Smooth muscle cell (in vitro differentiated cells): Measurements from ENCODE around the gene ATF1. TPM values are rescaled to one million over a fixed set of nuclear protein-coding genes. Genes with fewer than 3 reads are reported as not detected.
"Not testable (repeated sequence)": the region's sequence is repeated elsewhere in the genome, so short reads cannot be mapped to it uniquely, and the experiment has no call there.

Source experiments
- DNase-seq: peaks from one replicate; lab custom pipeline; 2025; ENCODE audit not compliant: unreplicated experiment; lab: John Stamatoyannopoulos, UW
- H2AFZ ChIP-seq: fragments of 200-600 bp; sonication (generic); 2 replicates; pipeline ENCODE4 v1.6.0; 2016; ENCODE audit warnings: antibody characterized with exemption, low read depth, mild to moderate bottlenecking
- H3F3A ChIP-seq: fragments of 200-600 bp; sonication (generic); 2 replicates; pipeline ENCODE4 v1.6.0; 2017; ENCODE audit warnings: antibody characterized with exemption, low read depth
- H3K27ac ChIP-seq: fragments of 200-600 bp; sonication (generic); 2 replicates; pipeline ENCODE4 v1.5.1; 2016; ENCODE audit warnings: low read depth, mild to moderate bottlenecking
- H3K27me3 ChIP-seq: fragments of 200-600 bp; sonication (generic); 2 replicates; pipeline ENCODE4 v1.6.1; 2016; ENCODE audit warnings: low read depth, mild to moderate bottlenecking
- H3K36me3 ChIP-seq: fragments of 200-600 bp; sonication (generic); 2 replicates; pipeline ENCODE4 v1.5.1; 2016; ENCODE audit warnings: low read depth
- H3K4me1 ChIP-seq: fragments of 200-600 bp; sonication (generic); 2 replicates; pipeline ENCODE4 v1.5.1; 2016; ENCODE audit warnings: low read depth
- H3K4me2 ChIP-seq: fragments of 200-600 bp; sonication (generic); 2 replicates; pipeline ENCODE4 v1.6.0; 2016; ENCODE audit warnings: mild to moderate bottlenecking
- H3K4me3 ChIP-seq: fragments of 200-600 bp; sonication (generic); 2 replicates; pipeline ENCODE4 v1.5.1; 2016; ENCODE audit warnings: mild to moderate bottlenecking
- H3K79me2 ChIP-seq: fragments of 200-600 bp; sonication (generic); 2 replicates; pipeline ENCODE4 v1.6.0; 2016; ENCODE audit warnings: low read depth, mild to moderate bottlenecking
- H3K9ac ChIP-seq: fragments of 200-600 bp; sonication (generic); 2 replicates; pipeline ENCODE4 v1.6.0; 2016; ENCODE audit warnings: low read depth
- H3K9me3 ChIP-seq: fragments of 200-600 bp; sonication (generic); replicated peaks from 2 replicates; pipeline ENCODE4 v1.5.1; 2016; ENCODE audit warnings: low read depth
- H4K20me1 ChIP-seq: fragments of 200-600 bp; sonication (generic); 2 replicates; pipeline ENCODE4 v1.6.0; 2016; ENCODE audit warnings: low read depth
- CTCF ChIP-seq: fragments of 200-600 bp; sonication (generic); IDR thresholded peaks from 2 replicates; pipeline ENCODE4 v1.5.1; 2017; ENCODE audit warnings: borderline replicate concordance, mild to moderate bottlenecking, antibody characterized with exemption; ENCODE audit not compliant: insufficient read depth, poor library complexity, severe bottlenecking
- WGBS: methylation state at CpG from one replicate; pipeline ENCODE4 v1.1.7; 2016; ENCODE audit warnings: low lambda C conversion rate; 5-methylcytosine and 5-hydroxymethylcytosine counted together
- polyA plus RNA-seq: library from polyadenylated mRNA; unstranded; fragments of >200 nt; fragmentation: Nextera tagmentation; extraction: Ambion mirVana; gene quantifications from 2 replicates; pipeline ENCODE4 v1.2.1, GENCODE V29; 2016
- total RNA-seq: library from RNA; depleted of rRNA; stranded (reverse); fragments of >200 nt; gene quantifications from 2 replicates; pipeline ENCODE4 v1.2.3, GENCODE V29; 2014

The ATF1 gene
- total and polyA plus RNA-seq, 2 experiments from 2014 or later = 20.7 to 28.4 TPM

GRCh38 chr12:50828121-50828520, 64.2 kb downstream of the ATF1 start:
- WGBS = 100% methylated on average over 1 of the region's 1 CpG
- TF ChIP-seq CTCF = no peak
- Histone ChIP-seq H4K20me1 (no peaks in the 10 kb centered on the region), H3K9me3 (no peaks in the 10 kb centered on the region), H2AFZ (no peak overlapping the region), H3F3A (peaks cover 1% of the 10 kb centered on the region), H3K9ac (no peak overlapping the region), H3K79me2 (no peaks in the 10 kb centered on the region), H3K4me1 (no peaks in the 10 kb centered on the region), H3K4me2 (no peak overlapping the region), H3K36me3 (no peaks in the 10 kb centered on the region), H3K4me3 (no peak overlapping the region), H3K27ac (no peak overlapping the region), H3K27me3 (no peaks in the 10 kb centered on the region)
- no peak for DNase-seq

GRCh38 chr12:50828886-50829285, 65.0 kb downstream of the ATF1 start:
- no peak overlapping the region for H3K4me3 ChIP-seq
- no peak overlapping the region for H2AFZ ChIP-seq
- H3K79me2 ChIP-seq = no peaks in the 10 kb centered on the region
- H3K4me2 ChIP-seq = no peak overlapping the region
- no peak overlapping the region for H3K27ac ChIP-seq
- 82% methylated on average over 2 of the region's 2 CpGs for WGBS
- no peak overlapping the region for H3K9ac ChIP-seq
- no peaks in the 10 kb centered on the region for H3K27me3 ChIP-seq
- H4K20me1 ChIP-seq = no peaks in the 10 kb centered on the region
- no peaks in the 10 kb centered on the region for H3K36me3 ChIP-seq
- no peak for TF ChIP-seq CTCF
- DNase-seq = no peak
- H3K4me1 ChIP-seq = no peaks in the 10 kb centered on the region
- H3K9me3 ChIP-seq = no peaks in the 10 kb centered on the region
- no peaks in the 10 kb centered on the region for H3F3A ChIP-seq

GRCh38 chr12:50833801-50834200, 69.9 kb downstream of the ATF1 start:
- not testable (repeated sequence) for DNase-seq, H3K27me3 ChIP-seq

GRCh38 chr12:50839042-50839441, 75.1 kb downstream of the ATF1 start:
- Histone ChIP-seq H3K9me3 (no peaks in the 10 kb centered on the region), H3K9ac (no peak overlapping the region), H3K27ac (peak overlapping the region; percentile 64), H4K20me1 (no peaks in the 10 kb centered on the region), H3F3A (peaks cover 5% of the 10 kb centered on the region), H3K4me3 (no peak overlapping the region), H3K4me2 (no peak overlapping the region), H3K36me3 (no peaks in the 10 kb centered on the region), H3K79me2 (no peaks in the 10 kb centered on the region), H2AFZ (peak overlapping the region; percentile 11), H3K4me1 (no peaks in the 10 kb centered on the region), H3K27me3 (no peaks in the 10 kb centered on the region)
- TF ChIP-seq CTCF = no peak
- DNase-seq = no peak
- WGBS = 61% methylated on average over 2 of the region's 2 CpGs

More at GRCh38 chr12:50833801-50834200, 69.9 kb downstream of the ATF1 start:
- not testable (repeated sequence) for H3K4me3 ChIP-seq, H3K36me3 ChIP-seq, H3K9ac ChIP-seq, H4K20me1 ChIP-seq, H2AFZ ChIP-seq, H3K27ac ChIP-seq, H3K79me2 ChIP-seq, H3K9me3 ChIP-seq, H3F3A ChIP-seq, H3K4me1 ChIP-seq, H3K4me2 ChIP-seq
